HepG2 (cell line): ENCODE measurements around the gene JAK1. TPM values are rescaled to one million over a fixed set of nuclear protein-coding genes. Genes with fewer than 3 reads are reported as not detected.

Experiments
- CBX2 ChIP-seq, 2 experiments: fragments of 200-600 bp in 1 of 2; sonication (generic); formaldehyde crosslinking in 1 of 2; IDR thresholded peaks; 2 replicates each; pipeline versions ENCODE4 v1.7.0 to v1.8.1; 2018 to 2022; ENCODE audit warnings: low read depth in 2 of 2, low read length in 1 of 2, mild to moderate bottlenecking in 1 of 2, missing genetic modification reagents in 1 of 2
- EP300 ChIP-seq, 3 experiments: sonication (generic) in 1 of 3; formaldehyde crosslinking in 1 of 3; IDR thresholded peaks; 2 replicates each; pipeline versions ENCODE4 v1.5.1 to v1.6.1; 2011 to 2020; ENCODE audit warnings: low read depth in 2 of 3, low read length in 2 of 3, borderline replicate concordance in 1 of 3, improper control_type of control experiment in 1 of 3, mild to moderate bottlenecking in 1 of 3, missing genetic modification reagents in 1 of 3, moderate library complexity in 1 of 3
- SOX13 ChIP-seq, 3 experiments: fragments of 450-650 bp in 1 of 3; sonication (generic) in 1 of 3; formaldehyde crosslinking in 1 of 3; IDR thresholded peaks in 2 of 3; conservative IDR thresholded peaks in 1 of 3; 2 replicates each; pipeline versions ENCODE4 v1.5.0 to v1.6.1; 2016 to 2020; ENCODE audit warnings: antibody characterized with exemption in 1 of 3, mild to moderate bottlenecking in 1 of 3, missing compliant biosample characterization in 1 of 3, missing genetic modification reagents in 1 of 3, moderate library complexity in 1 of 3
- TSC22D2 ChIP-seq: sonication (generic); formaldehyde crosslinking; IDR thresholded peaks from 2 replicates; pipeline ENCODE4 v1.5.1; 2020; ENCODE audit warnings: missing genetic modification reagents, mild to moderate bottlenecking, borderline replicate concordance
- ZNF101 ChIP-seq: sonication (generic); formaldehyde crosslinking; IDR thresholded peaks from 2 replicates; pipeline ENCODE4 v1.4.0; 2020; ENCODE audit warnings: mild to moderate bottlenecking, low read depth, missing genetic modification reagents, borderline replicate concordance
- polyA plus RNA-seq, 8 experiments: library from polyadenylated mRNA; depleted of rRNA in 3 of 8; stranded (reverse) in 7 of 8; unstranded in 1 of 8; fragments of >200 nt; fragmentation: Illumina TruSeq in 4 of 8; extraction: Trizol in 4 of 8; gene quantifications; 2 replicates each; pipeline versions ENCODE4 v1.2.1 to v1.2.3, GENCODE V29; 2011 to 2016; ENCODE audit warnings: low read depth in 4 of 8, missing spikeins in 1 of 8, mixed read lengths in 1 of 8; ENCODE audit not compliant: insufficient read depth in 1 of 8
- total RNA-seq, 5 experiments: library from RNA; depleted of rRNA; stranded (reverse); fragments of >200 nt; fragmentation: Illumina TruSeq; extraction: Trizol; gene quantifications; 2 replicates each; pipeline ENCODE4 v1.2.3, GENCODE V29; 2016; ENCODE audit warnings: low read depth in 1 of 5
- TF ChIP-seq, protein P1 (sequence below): sonication (generic); formaldehyde crosslinking; IDR thresholded peaks from 2 replicates; pipeline ENCODE4 v1.4.0; 2020; ENCODE audit warnings: missing genetic modification reagents
- TF ChIP-seq, protein P2 (sequence below): sonication (generic); formaldehyde crosslinking; IDR thresholded peaks from 2 replicates; pipeline ENCODE4 v1.8.1; 2023; ENCODE audit warnings: mild to moderate bottlenecking, missing genetic modification reagents, borderline replicate concordance
- TF ChIP-seq, protein P3 (sequence below): sonication (generic); formaldehyde crosslinking; IDR thresholded peaks from 2 replicates; pipeline ENCODE4 v1.5.1; 2020; ENCODE audit warnings: missing genetic modification reagents, mild to moderate bottlenecking, borderline replicate concordance
- TF ChIP-seq, protein P4 (sequence below): sonication (generic); formaldehyde crosslinking; IDR thresholded peaks from one replicate; pipeline ENCODE4 v1.5.1; 2020; ENCODE audit warnings: mild to moderate bottlenecking, missing genetic modification reagents; ENCODE audit errors: not compliant biosample characterization

JAK1 gene
- total and polyA plus RNA-seq, 2 of the 13 experiments (the other 11 are each of a cell fraction or from before 2014, with no cell fraction given), result 23.9 to 42.4 TPM

DNA sequence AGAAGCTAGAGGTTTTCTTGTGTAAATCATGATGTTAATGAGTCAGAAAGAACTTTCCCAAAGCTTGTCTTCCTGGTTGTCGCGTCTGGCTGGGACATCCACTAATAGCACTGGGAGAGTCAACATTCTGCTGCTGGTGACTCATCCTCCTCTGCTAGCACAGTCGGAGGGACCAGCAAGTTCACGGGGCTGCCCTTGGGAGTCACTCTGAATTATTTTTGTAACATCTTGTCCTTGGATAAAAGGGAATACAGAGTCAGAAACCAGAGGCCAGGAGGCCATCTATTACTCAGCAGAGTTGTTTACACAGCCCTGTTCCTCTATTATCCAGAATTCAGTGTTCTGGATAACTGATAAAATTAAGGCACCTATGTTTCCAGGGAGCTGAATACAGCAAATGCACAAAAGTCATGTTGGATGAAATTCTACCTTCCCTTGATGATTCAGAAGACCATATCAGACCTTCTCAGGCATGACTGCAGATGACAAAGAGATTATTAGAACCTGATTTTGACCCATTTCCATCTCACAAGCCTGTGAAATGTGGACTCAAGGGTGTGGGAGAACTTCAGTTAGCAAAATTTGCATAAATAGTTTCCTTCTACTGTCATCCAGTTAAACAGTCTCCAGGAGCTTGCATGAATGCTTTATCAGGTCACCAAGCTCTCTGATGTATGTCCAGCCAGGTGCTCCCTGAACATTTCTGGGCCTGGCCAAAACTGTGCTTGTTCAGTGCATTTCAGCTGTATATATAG, 68.1 kb downstream of the JAK1 start (continued):
- TF ChIP-seq, protein P1, sequence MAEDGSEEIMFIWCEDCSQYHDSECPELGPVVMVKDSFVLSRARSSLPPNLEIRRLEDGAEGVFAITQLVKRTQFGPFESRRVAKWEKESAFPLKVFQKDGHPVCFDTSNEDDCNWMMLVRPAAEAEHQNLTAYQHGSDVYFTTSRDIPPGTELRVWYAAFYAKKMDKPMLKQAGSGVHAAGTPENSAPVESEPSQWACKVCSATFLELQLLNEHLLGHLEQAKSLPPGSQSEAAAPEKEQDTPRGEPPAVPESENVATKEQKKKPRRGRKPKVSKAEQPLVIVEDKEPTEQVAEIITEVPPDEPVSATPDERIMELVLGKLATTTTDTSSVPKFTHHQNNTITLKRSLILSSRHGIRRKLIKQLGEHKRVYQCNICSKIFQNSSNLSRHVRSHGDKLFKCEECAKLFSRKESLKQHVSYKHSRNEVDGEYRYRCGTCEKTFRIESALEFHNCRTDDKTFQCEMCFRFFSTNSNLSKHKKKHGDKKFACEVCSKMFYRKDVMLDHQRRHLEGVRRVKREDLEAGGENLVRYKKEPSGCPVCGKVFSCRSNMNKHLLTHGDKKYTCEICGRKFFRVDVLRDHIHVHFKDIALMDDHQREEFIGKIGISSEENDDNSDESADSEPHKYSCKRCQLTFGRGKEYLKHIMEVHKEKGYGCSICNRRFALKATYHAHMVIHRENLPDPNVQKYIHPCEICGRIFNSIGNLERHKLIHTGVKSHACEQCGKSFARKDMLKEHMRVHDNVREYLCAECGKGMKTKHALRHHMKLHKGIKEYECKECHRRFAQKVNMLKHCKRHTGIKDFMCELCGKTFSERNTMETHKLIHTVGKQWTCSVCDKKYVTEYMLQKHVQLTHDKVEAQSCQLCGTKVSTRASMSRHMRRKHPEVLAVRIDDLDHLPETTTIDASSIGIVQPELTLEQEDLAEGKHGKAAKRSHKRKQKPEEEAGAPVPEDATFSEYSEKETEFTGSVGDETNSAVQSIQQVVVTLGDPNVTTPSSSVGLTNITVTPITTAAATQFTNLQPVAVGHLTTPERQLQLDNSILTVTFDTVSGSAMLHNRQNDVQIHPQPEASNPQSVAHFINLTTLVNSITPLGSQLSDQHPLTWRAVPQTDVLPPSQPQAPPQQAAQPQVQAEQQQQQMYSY (CRISPR knock-in tag), result no peak
- peak; percentile 36 to 64; a peak in 2 of 4 replicates for TF ChIP-seq EP300 (IDR thresholded peaks at IDR 0.05; ENCODE audit: low read depth in 2 of 2, low read length in 2 of 2)
- peak; percentile 19; the same call in 1 of the 2 replicates for TF ChIP-seq EP300 (CRISPR knock-in tag; IDR thresholded peaks at IDR 0.05; ENCODE audit: borderline replicate concordance)
- no peak for TF ChIP-seq ZNF101 (CRISPR knock-in tag)
- TF ChIP-seq, protein P2, sequence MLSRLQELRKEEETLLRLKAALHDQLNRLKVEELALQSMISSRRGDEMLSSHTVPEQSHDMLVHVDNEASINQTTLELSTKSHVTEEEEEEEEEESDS (CRISPR knock-in tag), result no peak
- TF ChIP-seq, protein P3, sequence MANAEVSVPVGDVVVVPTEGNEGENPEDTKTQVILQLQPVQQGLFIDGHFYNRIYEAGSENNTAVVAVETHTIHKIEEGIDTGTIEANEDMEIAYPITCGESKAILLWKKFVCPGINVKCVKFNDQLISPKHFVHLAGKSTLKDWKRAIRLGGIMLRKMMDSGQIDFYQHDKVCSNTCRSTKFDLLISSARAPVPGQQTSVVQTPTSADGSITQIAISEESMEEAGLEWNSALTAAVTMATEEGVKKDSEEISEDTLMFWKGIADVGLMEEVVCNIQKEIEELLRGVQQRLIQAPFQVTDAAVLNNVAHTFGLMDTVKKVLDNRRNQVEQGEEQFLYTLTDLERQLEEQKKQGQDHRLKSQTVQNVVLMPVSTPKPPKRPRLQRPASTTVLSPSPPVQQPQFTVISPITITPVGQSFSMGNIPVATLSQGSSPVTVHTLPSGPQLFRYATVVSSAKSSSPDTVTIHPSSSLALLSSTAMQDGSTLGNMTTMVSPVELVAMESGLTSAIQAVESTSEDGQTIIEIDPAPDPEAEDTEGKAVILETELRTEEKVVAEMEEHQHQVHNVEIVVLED, result no peak
- TF ChIP-seq, protein P4, sequence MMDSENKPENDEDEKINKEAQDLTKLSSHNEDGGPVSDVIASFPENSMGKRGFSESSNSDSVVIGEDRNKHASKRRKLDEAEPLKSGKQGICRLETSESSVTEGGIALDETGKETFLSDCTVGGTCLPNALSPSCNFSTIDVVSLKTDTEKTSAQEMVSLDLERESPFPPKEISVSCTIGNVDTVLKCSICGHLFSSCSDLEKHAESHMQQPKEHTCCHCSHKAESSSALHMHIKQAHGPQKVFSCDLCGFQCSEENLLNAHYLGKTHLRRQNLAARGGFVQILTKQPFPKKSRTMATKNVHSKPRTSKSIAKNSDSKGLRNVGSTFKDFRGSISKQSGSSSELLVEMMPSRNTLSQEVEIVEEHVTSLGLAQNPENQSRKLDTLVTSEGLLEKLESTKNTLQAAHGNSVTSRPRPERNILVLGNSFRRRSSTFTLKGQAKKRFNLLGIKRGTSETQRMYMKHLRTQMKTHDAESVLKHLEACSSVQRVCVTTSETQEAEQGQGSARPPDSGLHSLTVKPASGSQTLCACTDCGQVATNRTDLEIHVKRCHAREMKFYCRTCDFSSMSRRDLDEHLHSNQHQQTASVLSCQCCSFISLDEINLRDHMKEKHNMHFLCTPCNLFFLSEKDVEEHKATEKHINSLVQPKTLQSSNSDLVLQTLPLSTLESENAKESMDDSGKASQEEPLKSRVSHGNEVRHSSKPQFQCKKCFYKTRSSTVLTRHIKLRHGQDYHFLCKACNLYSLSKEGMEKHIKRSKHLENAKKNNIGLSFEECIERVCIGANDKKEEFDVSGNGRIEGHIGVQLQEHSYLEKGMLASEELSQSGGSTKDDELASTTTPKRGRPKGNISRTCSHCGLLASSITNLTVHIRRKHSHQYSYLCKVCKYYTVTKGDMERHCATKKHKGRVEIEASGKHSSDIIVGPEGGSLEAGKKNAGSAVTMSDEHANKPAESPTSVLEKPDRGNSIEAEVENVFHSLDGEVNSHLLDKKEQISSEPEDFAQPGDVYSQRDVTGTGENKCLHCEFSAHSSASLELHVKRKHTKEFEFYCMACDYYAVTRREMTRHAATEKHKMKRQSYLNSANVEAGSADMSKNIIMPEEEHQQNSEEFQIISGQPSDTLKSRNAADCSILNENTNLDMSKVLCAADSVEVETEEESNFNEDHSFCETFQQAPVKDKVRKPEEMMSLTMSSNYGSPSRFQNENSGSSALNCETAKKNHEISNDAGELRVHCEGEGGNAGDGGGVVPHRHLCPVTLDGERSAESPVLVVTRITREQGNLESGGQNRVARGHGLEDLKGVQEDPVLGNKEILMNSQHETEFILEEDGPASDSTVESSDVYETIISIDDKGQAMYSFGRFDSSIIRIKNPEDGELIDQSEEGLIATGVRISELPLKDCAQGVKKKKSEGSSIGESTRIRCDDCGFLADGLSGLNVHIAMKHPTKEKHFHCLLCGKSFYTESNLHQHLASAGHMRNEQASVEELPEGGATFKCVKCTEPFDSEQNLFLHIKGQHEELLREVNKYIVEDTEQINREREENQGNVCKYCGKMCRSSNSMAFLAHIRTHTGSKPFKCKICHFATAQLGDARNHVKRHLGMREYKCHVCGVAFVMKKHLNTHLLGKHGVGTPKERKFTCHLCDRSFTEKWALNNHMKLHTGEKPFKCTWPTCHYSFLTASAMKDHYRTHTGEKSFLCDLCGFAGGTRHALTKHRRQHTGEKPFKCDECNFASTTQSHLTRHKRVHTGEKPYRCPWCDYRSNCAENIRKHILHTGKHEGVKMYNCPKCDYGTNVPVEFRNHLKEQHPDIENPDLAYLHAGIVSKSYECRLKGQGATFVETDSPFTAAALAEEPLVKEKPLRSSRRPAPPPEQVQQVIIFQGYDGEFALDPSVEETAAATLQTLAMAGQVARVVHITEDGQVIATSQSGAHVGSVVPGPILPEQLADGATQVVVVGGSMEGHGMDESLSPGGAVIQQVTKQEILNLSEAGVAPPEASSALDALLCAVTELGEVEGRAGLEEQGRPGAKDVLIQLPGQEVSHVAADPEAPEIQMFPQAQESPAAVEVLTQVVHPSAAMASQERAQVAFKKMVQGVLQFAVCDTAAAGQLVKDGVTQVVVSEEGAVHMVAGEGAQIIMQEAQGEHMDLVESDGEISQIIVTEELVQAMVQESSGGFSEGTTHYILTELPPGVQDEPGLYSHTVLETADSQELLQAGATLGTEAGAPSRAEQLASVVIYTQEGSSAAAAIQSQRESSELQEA (CRISPR knock-in tag), result no peak
- TF ChIP-seq CBX2 (IDR thresholded peaks at IDR 0.05; ENCODE audit: low read depth, low read length), result no peak
- no peak for TF ChIP-seq CBX2 (CRISPR knock-in tag; IDR thresholded peaks at IDR 0.05; ENCODE audit: low read depth)
- TF ChIP-seq SOX13 (IDR thresholded peaks at IDR 0.05), result no peak
- peak in 1 of 2 experiments; percentile 56; a peak in 2 of 4 replicates for TF ChIP-seq SOX13 (CRISPR knock-in tag; conservative IDR thresholded peaks at IDR 0.05 in 1 of 2, IDR thresholded peaks at IDR 0.05 in 1 of 2)
- TF ChIP-seq TSC22D2, result no peak
